Stimulated activated CD8-positive, alpha-beta memory T cell treated with anti-CD3 and anti-CD28 coated beads, Interleukin-4, amount 100 ng/mL, for 48 hours (primary cell): ENCODE data around the gene NPHP1.
"Not testable (repeated sequence)": the region's sequence is repeated elsewhere in the genome, so short reads cannot be mapped to it uniquely, and the experiment has no call there.

Experiments used
- DNase-seq: peaks from one replicate; pipeline ENCODE4 v3.0.0-alpha.2; 2020

The NPHP1 gene

DNA sequence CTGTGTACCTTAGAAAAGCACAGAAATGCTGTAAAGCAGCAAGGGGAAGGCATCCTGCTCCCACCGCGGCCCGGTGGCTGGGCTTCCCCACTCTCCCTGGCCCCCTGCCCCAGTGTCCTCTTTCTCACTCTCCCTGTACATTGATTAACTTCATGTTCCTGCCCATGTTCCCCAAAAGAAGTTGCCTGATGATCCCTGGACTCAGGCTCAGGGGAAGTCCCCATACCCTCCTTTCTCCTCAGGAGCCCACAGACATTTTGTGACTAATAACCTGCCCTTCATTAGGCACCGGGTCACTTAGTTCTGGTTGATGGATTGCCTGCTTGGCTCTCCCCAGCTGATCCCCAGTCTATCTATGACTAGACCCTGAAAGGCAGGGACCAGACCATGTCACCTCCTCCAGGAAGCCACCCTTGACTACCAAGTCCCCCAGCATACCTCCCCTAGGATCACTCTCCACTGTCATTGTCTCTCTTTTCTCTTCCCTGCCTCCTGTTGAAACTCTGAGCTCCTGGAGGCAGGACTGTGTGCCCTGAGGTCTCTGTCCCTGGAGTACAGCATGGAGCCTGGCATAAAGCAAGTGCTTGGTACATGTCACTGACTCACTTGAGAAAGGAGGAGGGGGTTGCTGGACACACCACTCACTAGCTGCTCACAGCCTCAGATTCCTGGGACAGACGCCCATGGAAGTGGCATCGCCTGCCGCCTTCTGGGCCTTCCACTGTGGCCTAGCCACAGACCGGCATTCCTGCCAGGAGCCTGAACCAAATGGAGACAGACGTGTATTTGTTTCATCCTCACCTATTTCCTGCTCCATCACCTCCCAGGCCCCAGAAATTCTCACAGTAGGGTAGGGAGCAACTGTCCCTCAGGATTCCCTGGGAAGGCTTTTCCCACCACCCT is 102.7 kb downstream of the NPHP1 start:
- DNase-seq = no peak

DNA sequence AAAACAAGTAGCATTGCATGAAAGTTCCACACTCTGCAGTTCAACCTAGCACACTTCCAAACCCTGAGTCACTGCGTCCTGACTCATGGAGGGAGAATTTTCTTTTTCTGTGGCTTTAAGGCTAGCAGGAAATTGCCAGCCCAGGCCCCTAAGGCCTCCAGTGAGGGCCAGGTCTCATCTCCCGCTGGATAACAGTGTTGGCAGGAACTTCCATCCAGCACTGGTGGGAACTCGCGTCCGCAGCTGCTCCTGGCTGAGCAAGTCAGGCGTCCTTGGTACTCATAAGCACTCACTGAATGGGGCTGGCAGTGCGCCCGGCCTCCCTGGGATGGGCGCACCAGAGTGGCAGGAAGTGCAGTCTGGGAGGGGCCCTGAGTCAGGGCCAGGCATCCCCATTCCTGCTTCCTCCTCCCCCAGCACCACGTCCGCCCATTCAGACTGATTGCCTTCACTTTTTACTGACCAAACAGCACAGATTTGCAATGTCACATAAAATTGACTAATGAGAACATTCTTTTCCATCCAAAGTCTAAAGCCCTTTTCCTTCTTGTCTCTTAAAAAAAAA is 103.5 kb downstream of the NPHP1 start:
- DNase-seq = peak; percentile 30

DNA sequence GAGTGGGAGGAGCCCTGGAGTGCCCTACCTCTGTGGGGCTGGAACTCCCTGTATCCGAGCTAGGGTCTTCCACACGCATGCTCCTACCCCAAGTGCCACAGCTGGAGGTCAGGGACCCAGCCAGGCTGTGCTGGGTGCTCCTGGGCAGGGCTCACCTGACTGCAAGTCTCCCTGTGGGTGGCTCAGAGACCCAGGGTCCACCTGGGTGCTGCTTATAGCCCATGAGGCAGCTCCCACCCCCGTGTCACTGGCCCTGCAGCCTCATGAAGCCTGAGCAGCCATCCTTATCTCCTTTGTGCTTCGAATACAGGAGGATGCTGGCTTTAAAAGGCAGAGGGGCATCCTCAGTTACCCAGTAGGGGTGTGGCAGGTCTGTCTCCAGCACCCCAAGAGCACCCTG is 103.9 kb downstream of the NPHP1 start:
- not testable (repeated sequence) for DNase-seq

DNA sequence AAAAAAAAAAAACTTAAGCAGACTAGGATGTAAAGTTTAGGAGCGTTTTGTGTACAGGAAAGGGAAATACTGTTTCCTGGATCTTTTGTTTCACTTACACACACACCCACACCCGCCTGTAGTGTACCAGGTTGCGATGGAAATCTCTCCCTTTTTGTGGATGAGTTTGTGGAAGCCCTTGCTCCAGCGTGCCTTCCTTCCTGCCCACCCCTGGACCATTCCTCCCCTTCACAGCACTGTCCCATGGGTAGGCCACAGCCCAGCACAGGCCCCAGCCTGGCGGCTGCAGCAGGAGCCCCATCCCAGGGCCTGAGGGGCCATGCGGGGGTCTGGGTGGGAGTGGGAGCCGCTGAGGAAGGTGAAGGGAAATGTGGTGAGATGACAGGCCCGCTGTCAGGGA is 104.3 kb downstream of the NPHP1 start:
- DNase-seq = no peak

- peak; percentile 14 for DNase-seq
These were observed 105.2 kb downstream of the NPHP1 start for GRCh38 chr2:110099471-110100225.

- DNase-seq = no peak
These were observed 105.8 kb downstream of the NPHP1 start for GRCh38 chr2:110099038-110099425.

- DNase-seq = no peak
These were observed 107.2 kb downstream of the NPHP1 start for GRCh38 chr2:110097506-110098220.

DNA sequence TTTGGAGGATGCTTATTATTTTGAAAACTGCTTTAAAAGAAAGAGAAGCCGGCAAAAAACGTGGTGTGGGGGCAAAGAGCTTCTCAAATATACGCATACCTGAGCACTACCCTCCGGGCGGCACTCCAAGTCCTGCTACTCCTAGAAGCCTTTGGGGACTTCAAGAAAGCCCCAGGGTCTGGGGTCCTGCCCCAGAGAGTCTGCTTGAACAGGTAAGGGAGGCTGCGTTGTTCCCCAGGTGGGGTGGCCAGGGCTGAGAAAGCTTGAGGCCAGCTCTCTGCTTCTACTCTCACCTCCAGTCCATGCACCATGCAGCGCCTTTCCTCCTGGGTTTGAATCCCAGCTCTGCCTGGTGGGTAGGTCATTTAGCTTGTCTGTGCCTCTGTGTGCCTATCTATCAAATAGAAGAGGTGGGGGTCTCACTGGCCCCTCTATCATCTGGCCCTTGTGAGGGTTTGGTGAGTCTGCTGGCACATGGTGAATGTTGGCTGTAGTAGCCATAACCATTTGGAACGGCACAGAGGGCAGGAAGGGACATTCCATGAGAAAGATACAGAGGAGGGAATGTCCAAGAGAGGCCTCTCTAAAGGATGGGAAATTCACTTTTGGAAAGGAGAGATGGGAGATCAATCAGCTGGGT is 108.7 kb downstream of the NPHP1 start:
- peak; percentile 13 for DNase-seq

DNA sequence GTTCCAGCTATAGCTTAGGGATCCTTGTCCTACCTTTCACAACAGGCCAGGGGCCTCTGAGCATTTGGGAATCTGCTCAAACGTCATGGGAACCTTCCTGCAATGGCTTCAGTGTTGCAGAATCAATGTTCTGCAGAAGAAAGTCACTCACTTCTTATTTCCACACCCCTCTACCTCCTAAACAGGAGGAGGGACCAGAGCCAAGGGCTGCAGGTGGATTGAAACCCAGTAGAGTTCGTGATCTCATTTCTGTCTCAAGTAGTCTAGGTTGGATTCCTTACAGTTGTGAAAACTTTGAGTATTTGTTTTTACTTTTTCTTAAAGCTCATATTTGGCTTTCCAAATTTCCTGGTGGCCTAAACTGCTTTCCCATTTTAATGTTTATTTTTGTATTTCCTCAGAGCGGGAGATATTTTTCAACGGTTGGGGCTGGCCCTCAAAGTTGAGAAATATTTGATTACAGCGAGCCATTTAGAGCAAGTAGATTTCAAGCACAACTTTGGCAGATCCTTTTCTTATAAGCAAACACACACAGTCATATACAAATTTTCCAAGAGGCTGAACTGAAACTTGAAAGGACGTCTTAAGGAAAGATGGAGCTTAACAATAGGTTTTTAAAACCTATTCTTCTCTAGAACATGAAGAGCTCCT is 109.8 kb downstream of the NPHP1 start:
- not testable (repeated sequence) for DNase-seq

DNA sequence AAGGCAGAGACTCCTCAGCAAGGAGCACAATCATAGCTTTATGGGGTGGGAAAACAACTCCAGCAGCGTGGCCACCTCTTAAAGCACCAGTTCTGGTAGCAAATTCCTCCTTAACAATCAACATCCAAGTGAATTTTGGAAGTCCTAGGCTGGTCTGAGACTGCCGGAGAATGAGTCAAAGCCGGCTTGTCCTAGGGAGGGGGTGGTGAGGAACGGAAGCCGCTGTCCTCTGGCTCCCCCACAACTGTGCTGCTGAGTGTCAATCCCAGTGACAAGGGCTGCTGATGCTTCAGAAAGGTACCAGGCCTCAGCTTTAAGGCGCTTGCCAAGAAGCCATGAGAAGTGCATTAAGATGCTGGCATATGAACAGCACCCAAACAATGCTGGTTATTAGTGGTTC is 110.9 kb downstream of the NPHP1 start:
- DNase-seq = not testable (repeated sequence)

DNA sequence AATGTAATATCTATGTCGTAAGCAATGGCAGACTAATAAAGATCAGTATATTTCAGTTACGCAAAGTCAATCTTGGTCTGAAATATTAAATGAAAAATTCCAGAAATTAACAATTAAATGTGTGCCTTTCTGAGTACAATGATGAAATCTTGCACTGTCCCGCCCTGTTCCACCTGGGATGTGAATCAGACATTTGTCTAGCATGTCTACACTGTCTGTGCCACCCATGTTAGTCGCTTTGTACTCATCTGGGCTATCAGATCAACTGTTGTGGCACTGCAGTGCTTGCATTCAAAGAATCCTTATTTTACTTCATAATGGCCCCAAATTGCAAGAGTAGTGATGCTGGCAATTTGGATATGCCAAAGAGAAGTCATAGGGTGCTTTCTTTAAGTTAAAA is 114.6 kb downstream of the NPHP1 start:
- DNase-seq = not testable (repeated sequence)

- DNase-seq = not testable (repeated sequence)
These were observed 121.1 kb downstream of the NPHP1 start for GRCh38 chr2:110083757-110084156.

- DNase-seq = not testable (repeated sequence)
These were observed 121.7 kb downstream of the NPHP1 start for GRCh38 chr2:110083162-110083561.

DNA sequence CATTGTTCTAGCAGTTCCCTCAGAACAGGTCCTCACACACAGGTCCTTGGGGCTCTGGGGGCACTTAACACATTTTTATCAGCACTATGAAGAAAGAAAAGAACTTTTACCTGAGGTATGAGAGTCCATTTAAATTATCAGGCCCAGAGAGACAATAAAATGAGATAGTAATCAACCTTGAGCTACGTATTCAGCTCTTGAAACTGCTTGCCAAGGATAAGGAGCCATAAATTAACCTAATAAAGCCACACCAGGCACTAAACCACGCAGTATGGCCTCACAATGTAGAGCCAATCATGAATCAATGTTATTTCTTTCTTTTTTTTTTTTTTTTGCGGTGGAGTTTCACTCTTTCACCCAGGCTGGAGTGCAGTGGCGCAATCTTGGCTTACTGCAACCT is 126.7 kb downstream of the NPHP1 start:
- not testable (repeated sequence) for DNase-seq

- not testable (repeated sequence) for DNase-seq
These were observed 128.9 kb downstream of the NPHP1 start for GRCh38 chr2:110075896-110076295.
